ENCODE results near the gene ZFR2. TPM values are rescaled to one million over a fixed set of nuclear protein-coding genes. Genes with fewer than 3 reads are reported as not detected.

The ZFR2 gene
- total RNA-seq, 4 donors from 2014 or later: 0.69 TPM; not detected in 3

DNA sequence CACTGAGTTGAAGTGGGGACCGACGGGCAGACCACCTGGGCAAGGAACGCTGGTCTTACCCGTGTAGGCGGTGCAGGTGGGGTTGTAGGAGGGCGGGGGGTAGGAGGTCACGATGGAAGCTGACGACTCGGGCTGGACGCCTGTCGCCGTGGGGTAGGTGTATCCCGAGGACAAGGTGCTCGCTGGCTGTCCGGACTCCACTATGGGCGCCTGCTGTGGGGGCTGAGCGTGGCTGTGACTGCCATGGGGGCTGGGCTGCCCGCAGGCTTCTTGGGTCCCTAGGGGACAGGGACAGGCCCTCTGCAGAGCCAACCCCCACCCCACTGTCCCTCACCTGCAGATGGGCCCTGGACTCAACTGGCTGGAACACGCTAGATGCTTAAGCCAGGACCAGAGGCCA lies 37.2 kb downstream of the ZFR2 start:
- no peaks in the 10 kb centered on the region for H3K36me3 ChIP-seq
- no peak overlapping the region for H3K4me3 ChIP-seq
- peaks cover 0 to 44% (median 0%) of the 10 kb centered on the region in 4 donors for H3K27me3 ChIP-seq
- TF ChIP-seq CTCF (IDR thresholded peaks at IDR 0.05) (no peak), POLR2A (IDR thresholded peaks at IDR 0.05; ENCODE audit: low read depth) (no peak), EP300 (IDR thresholded peaks at IDR 0.05) (no peak), POLR2AphosphoS5 (IDR thresholded peaks at IDR 0.05) (no peak)
- no peaks in the 10 kb centered on the region for H3K9me3 ChIP-seq
- peaks cover 0 to 5% (median 0%) of the 10 kb centered on the region in 4 donors for H3K4me1 ChIP-seq
- intact Hi-C loops (cut with DNase I): no loop called here
- no peak overlapping the region for H3K27ac ChIP-seq (replicated peaks in 1 of 4)
- WGBS: 71% methylated on average over 19 of the region's 19 CpGs
- no peak for DNase-seq (ENCODE audit: extremely low spot score)

GRCh38 chr19:3830621-3831589 lies 37.9 kb downstream of the ZFR2 start:
- DNase-seq (ENCODE audit: extremely low spot score): no peak

GRCh38 chr19:3827306-3827705 lies 41.5 kb downstream of the ZFR2 start:
- H3K9me3 ChIP-seq: no peaks in the 10 kb centered on the region
- DNase-seq (ENCODE audit: extremely low spot score): no peak

More at GRCh38 chr19:3830621-3831589, 37.9 kb downstream of the ZFR2 start:
- no peak overlapping the region for H3K27ac ChIP-seq (replicated peaks in 1 of 4)
- peaks cover 0 to 44% (median 0%) of the 10 kb centered on the region in 4 donors for H3K27me3 ChIP-seq
- no peaks in the 10 kb centered on the region for H3K9me3 ChIP-seq
- intact Hi-C loops (cut with DNase I): no loop called here
- TF ChIP-seq POLR2A (IDR thresholded peaks at IDR 0.05; ENCODE audit: low read depth) (no peak), CTCF (IDR thresholded peaks at IDR 0.05) (no peak), EP300 (IDR thresholded peaks at IDR 0.05) (no peak), POLR2AphosphoS5 (IDR thresholded peaks at IDR 0.05) (no peak)
- peaks cover 0 to 5% (median 0%) of the 10 kb centered on the region in 4 donors for H3K4me1 ChIP-seq
- H3K36me3 ChIP-seq: no peaks in the 10 kb centered on the region
- WGBS: 64% methylated on average over 44 of the region's 45 CpGs
- H3K4me3 ChIP-seq: no peak overlapping the region

GRCh38 chr19:3826163-3826562 lies 42.7 kb downstream of the ZFR2 start:
- DNase-seq (ENCODE audit: extremely low spot score): no peak
- intact Hi-C loops (cut with DNase I): no loop called here
- 50% methylated on average over 12 of the region's 12 CpGs for WGBS

More at GRCh38 chr19:3827306-3827705, 41.5 kb downstream of the ZFR2 start:
- no peak overlapping the region for H3K4me3 ChIP-seq
- no peaks in the 10 kb centered on the region for H3K36me3 ChIP-seq
- WGBS: 97% methylated on average over 11 of the region's 26 CpGs
- H3K27ac ChIP-seq (replicated peaks in 1 of 4): no peak overlapping the region
- H3K4me1 ChIP-seq: peaks cover 0 to 5% (median 0%) of the 10 kb centered on the region in 4 donors
- H3K27me3 ChIP-seq: peaks cover 0 to 32% (median 0%) of the 10 kb centered on the region in 4 donors
- intact Hi-C loops (cut with DNase I): no loop called here
- TF ChIP-seq POLR2AphosphoS5 (IDR thresholded peaks at IDR 0.05): no peak
- TF ChIP-seq CTCF (IDR thresholded peaks at IDR 0.05): no peak
- no peak for TF ChIP-seq EP300 (IDR thresholded peaks at IDR 0.05)
- no peak for TF ChIP-seq POLR2A (IDR thresholded peaks at IDR 0.05; ENCODE audit: low read depth)

More at GRCh38 chr19:3826163-3826562, 42.7 kb downstream of the ZFR2 start:
- H3K4me1 ChIP-seq: peaks cover 4 to 7% (median 5%) of the 10 kb centered on the region in 4 donors
- TF ChIP-seq POLR2A (IDR thresholded peaks at IDR 0.05; ENCODE audit: low read depth) (no peak), POLR2AphosphoS5 (IDR thresholded peaks at IDR 0.05) (no peak), CTCF (IDR thresholded peaks at IDR 0.05) (no peak), EP300 (IDR thresholded peaks at IDR 0.05) (no peak)
- H3K36me3 ChIP-seq: no peaks in the 10 kb centered on the region
- H3K4me3 ChIP-seq: no peak overlapping the region
- H3K9me3 ChIP-seq: no peaks in the 10 kb centered on the region
- H3K27ac ChIP-seq (replicated peaks in 1 of 4): no peak overlapping the region
- H3K27me3 ChIP-seq: peaks cover 0 to 26% (median 0%) of the 10 kb centered on the region in 4 donors
